WTC11 (cell line): Measurements from ENCODE around the gene BRICD5. TPM values are rescaled to one million over a fixed set of nuclear protein-coding genes. Genes with fewer than 3 reads are reported as not detected.

Experiments used
- ATAC-seq: fragments of 200-7000 bp; cut with Tn5 transposase; 2 replicates; pipeline ENCODE4 v1.10.0; 2021; ENCODE audit warnings: mild to moderate bottlenecking, moderate library complexity
- Bru-seq: library from RNA; stranded (reverse); fragments of 400-500 nt; gene quantifications from one replicate; lab custom pipeline; 2021; lab: Mats Ljungman, UMichigan
- CTCF ChIA-PET: fragments of 300-600 bp; sonication (Branson Sonifier 250); formaldehyde crosslinking; loops from one replicate; lab custom pipeline; 2021; ENCODE audit warnings: antibody characterized with exemption; lab: Charles Lee
- POLR2A ChIA-PET: fragments of 350-600 bp; sonication (Branson Sonifier 250); formaldehyde crosslinking; loops from one replicate; lab custom pipeline; 2021; ENCODE audit warnings: antibody characterized with exemption; lab: Charles Lee
- DNase-seq: peaks from one replicate; pipeline ENCODE4 v3.0.0; 2021; ENCODE audit warnings: low spot score
- H3K27ac Mint-ChIP-seq: 2 replicates; pipeline ENCODE4 v1.8.0; 2021; ENCODE audit warnings: mixed read lengths
- H3K27me3 Mint-ChIP-seq: 2 replicates; pipeline ENCODE4 v1.8.0; 2021; ENCODE audit warnings: low read depth, mild to moderate bottlenecking, moderate library complexity, mixed read lengths
- H3K36me3 Mint-ChIP-seq: 2 replicates; pipeline ENCODE4 v1.8.0; 2021; ENCODE audit warnings: mixed read lengths
- H3K4me1 Mint-ChIP-seq: 2 replicates; pipeline ENCODE4 v1.8.0; 2022; ENCODE audit warnings: mixed read lengths
- H3K4me3 Mint-ChIP-seq: 2 replicates; pipeline ENCODE4 v1.8.0; 2021; ENCODE audit warnings: mild to moderate bottlenecking, moderate library complexity, mixed read lengths
- H3K9me3 Mint-ChIP-seq: 2 replicates; pipeline ENCODE4 v1.8.0; 2021; ENCODE audit warnings: mixed read lengths
- CREB1 ChIP-seq: sonication (generic); formaldehyde crosslinking; IDR thresholded peaks from 2 replicates; pipeline ENCODE4 v1.8.0; 2023; ENCODE audit warnings: mild to moderate bottlenecking, missing genetic modification reagents
- CREM ChIP-seq: sonication (generic); formaldehyde crosslinking; IDR thresholded peaks from 2 replicates; pipeline ENCODE4 v1.8.1; 2022; ENCODE audit warnings: mild to moderate bottlenecking, missing genetic modification reagents, moderate library complexity
- HMGXB4 ChIP-seq: sonication (generic); formaldehyde crosslinking; IDR thresholded peaks from 2 replicates; pipeline ENCODE4 v1.8.1; 2023; ENCODE audit warnings: mild to moderate bottlenecking, moderate library complexity, missing genetic modification reagents
- JUN ChIP-seq: sonication (generic); formaldehyde crosslinking; IDR thresholded peaks from 2 replicates; pipeline ENCODE4 v1.8.0; 2023; ENCODE audit warnings: mild to moderate bottlenecking, missing genetic modification reagents
- KAT7 ChIP-seq: sonication (generic); formaldehyde crosslinking; IDR thresholded peaks from 2 replicates; pipeline ENCODE4 v1.8.1; 2023; ENCODE audit warnings: missing genetic modification reagents, mild to moderate bottlenecking, borderline replicate concordance
- MAX ChIP-seq: sonication (generic); formaldehyde crosslinking; IDR thresholded peaks from 2 replicates; pipeline ENCODE4 v1.8.0; 2022; ENCODE audit warnings: mild to moderate bottlenecking, missing genetic modification reagents
- NFE2L1 ChIP-seq: sonication (generic); formaldehyde crosslinking; IDR thresholded peaks from 2 replicates; pipeline ENCODE4 v1.8.1; 2023; ENCODE audit warnings: missing genetic modification reagents
- NR1H2 ChIP-seq: sonication (generic); formaldehyde crosslinking; IDR thresholded peaks from 2 replicates; pipeline ENCODE4 v1.9.0; 2021; ENCODE audit warnings: mild to moderate bottlenecking, moderate library complexity, missing genetic modification reagents
- NR3C1 ChIP-seq: sonication (generic); formaldehyde crosslinking; conservative IDR thresholded peaks from 2 replicates; pipeline ENCODE4 v1.8.1; 2023; ENCODE audit warnings: low read depth, mild to moderate bottlenecking, missing genetic modification reagents
- PRDM15 ChIP-seq: sonication (generic); formaldehyde crosslinking; IDR thresholded peaks from 2 replicates; pipeline ENCODE4 v1.8.0; 2022; ENCODE audit warnings: missing genetic modification reagents
- TP53 ChIP-seq: sonication (generic); formaldehyde crosslinking; IDR thresholded peaks from 2 replicates; pipeline ENCODE4 v1.8.1; 2023; ENCODE audit warnings: mild to moderate bottlenecking, missing genetic modification reagents
- ZNF121 ChIP-seq: sonication (generic); formaldehyde crosslinking; IDR thresholded peaks from 2 replicates; pipeline ENCODE4 v1.8.0; 2023; ENCODE audit warnings: missing genetic modification reagents
- ZNF219 ChIP-seq: sonication (generic); formaldehyde crosslinking; IDR thresholded peaks from 2 replicates; pipeline ENCODE4 v1.8.0; 2023; ENCODE audit warnings: missing genetic modification reagents, mild to moderate bottlenecking, borderline replicate concordance
- ZNF263 ChIP-seq: sonication (generic); formaldehyde crosslinking; IDR thresholded peaks from 2 replicates; pipeline ENCODE4 v1.8.1; 2022; ENCODE audit warnings: low read depth, mild to moderate bottlenecking, moderate library complexity, missing genetic modification reagents
- ZNF416 ChIP-seq: fragments of 250-450 bp; sonication (Bioruptor Pico); IDR thresholded peaks from 2 replicates; pipeline ENCODE4 v1.9.0; 2021; ENCODE audit warnings: mild to moderate bottlenecking, inconsistent platforms
- long read RNA-seq, 3 experiments: library from RNA in 1 of 3; library from capped mRNA in 1 of 3; library from polyadenylated mRNA in 1 of 3; unstranded in 2 of 3; stranded (forward) in 1 of 3; transcript quantifications; one replicate each; pipeline ENCODE4 v2.0.0, GENCODE V29; 2021
- total RNA-seq: library from RNA; stranded (reverse); gene quantifications from 3 replicates; pipeline ENCODE4 v1.2.3, GENCODE V29; 2021
- TF ChIP-seq, protein P1 (sequence below): fragments of 250-450 bp; sonication (Bioruptor Pico); IDR thresholded peaks from 2 replicates; pipeline ENCODE4 v1.9.0; 2021; ENCODE audit warnings: moderate library complexity, mild to moderate bottlenecking, inconsistent platforms, borderline replicate concordance
- TF ChIP-seq, protein P2 (sequence below): fragments of 250-450 bp; sonication (Bioruptor Pico); conservative IDR thresholded peaks from 2 replicates; pipeline ENCODE4 v1.9.0; 2021; ENCODE audit warnings: mild to moderate bottlenecking
- TF ChIP-seq, protein P3 (sequence below): fragments of 250-450 bp; sonication (Bioruptor Pico); IDR thresholded peaks from 2 replicates; pipeline ENCODE4 v1.9.0; 2021; ENCODE audit warnings: mild to moderate bottlenecking
- TF ChIP-seq, protein P4 (sequence below): sonication (generic); formaldehyde crosslinking; IDR thresholded peaks from 2 replicates; pipeline ENCODE4 v1.8.1; 2022; ENCODE audit warnings: missing genetic modification reagents, borderline replicate concordance
- TF ChIP-seq, protein P5 (sequence below): sonication (generic); formaldehyde crosslinking; IDR thresholded peaks from 2 replicates; pipeline ENCODE4 v1.8.1; 2022; ENCODE audit warnings: low read depth, mild to moderate bottlenecking, moderate library complexity, missing genetic modification reagents, borderline replicate concordance

Gene BRICD5
- total RNA-seq (12.5 to 15.2 TPM (median 13.6 TPM) in 3 replicates), Bru-seq, nascent RNA (percentile 58 among the genes with signal in this experiment)
- long read RNA-seq, experiment 1, partial matches to known transcripts: 23 of 57 reads
- long read RNA-seq, experiment 1, other reads (novel, unspliced or antisense): 32 of 57 reads
- long read RNA-seq, experiment 2, partial matches to known transcripts: 19 of 22 reads
- long read RNA-seq, experiment 2, other reads (novel, unspliced or antisense): 1 of 22 reads
- long read RNA-seq, experiment 3, partial matches to known transcripts: 0 of 1 reads
- long read RNA-seq, experiment 3, other reads (novel, unspliced or antisense): 0 of 1 reads

GRCh38 chr16:2210386-2211365 lies at the start of gene BRICD5:
BRICD5 (minus strand) TSS chr16:2210863; CDS start chr16:2210833, 30 bp downstream.
- peak; percentile 14 for ATAC-seq
- ChIA-PET POLR2A (interaction anchor here (1.0 to 1.9 kb wide), 6 partner anchors 11 to 163 kb away, joined by 3 to 10 read pairs (median 4); partner anchors contain the start of genes ECI1, NTHL1, TRAF7 and TSC2), CTCF (interaction anchor here (3.4 kb wide), 1 partner anchor 16 kb away, joined by 28 read pairs; no protein-coding TSS in a partner anchor)
- Mint-ChIP-seq H3K4me1 (peaks cover 31% of the 10 kb centered on the region), H3K36me3 (peaks cover 25% of the 10 kb centered on the region), H3K9me3 (no peaks in the 10 kb centered on the region), H3K27ac (peak within 1 kb of the TSS; percentile 49; the same call in 1 of the 2 replicates), H3K4me3 (no peak within 1 kb of the TSS; the same call in 1 of the 2 replicates), H3K27me3 (no peaks in the 10 kb centered on the region)
- DNase-seq: peak; percentile 61
- TF ChIP-seq ZNF416 (CRISPR knock-in tag): no peak
- no peak for TF ChIP-seq NR3C1 (CRISPR knock-in tag)
- 0 out of 2 replicates have a peak, but pooled peaks have one; percentile 24 for TF ChIP-seq CREB1 (CRISPR knock-in tag)
- TF ChIP-seq HMGXB4 (CRISPR knock-in tag): 0 out of 2 replicates have a peak, but pooled peaks have one; percentile 40
- TF ChIP-seq NR1H2: no peak
- TF ChIP-seq JUN (CRISPR knock-in tag): no peak
- TF ChIP-seq PRDM15 (CRISPR knock-in tag): no peak
- TF ChIP-seq MAX: 0 out of 2 replicates have a peak, but pooled peaks have one; percentile 39
- TF ChIP-seq, protein P1, sequence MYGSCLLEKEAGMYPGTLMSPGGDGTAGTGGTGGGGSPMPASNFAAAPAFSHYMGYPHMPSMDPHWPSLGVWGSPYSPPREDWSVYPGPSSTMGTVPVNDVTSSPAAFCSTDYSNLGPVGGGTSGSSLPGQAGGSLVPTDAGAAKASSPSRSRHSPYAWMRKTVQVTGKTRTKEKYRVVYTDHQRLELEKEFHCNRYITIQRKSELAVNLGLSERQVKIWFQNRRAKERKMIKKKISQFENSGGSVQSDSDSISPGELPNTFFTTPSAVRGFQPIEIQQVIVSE (CRISPR knock-in tag): no peak
- no peak for TF ChIP-seq NFE2L1 (CRISPR knock-in tag)
- no peak for TF ChIP-seq KAT7 (CRISPR knock-in tag)
- TF ChIP-seq, protein P2, sequence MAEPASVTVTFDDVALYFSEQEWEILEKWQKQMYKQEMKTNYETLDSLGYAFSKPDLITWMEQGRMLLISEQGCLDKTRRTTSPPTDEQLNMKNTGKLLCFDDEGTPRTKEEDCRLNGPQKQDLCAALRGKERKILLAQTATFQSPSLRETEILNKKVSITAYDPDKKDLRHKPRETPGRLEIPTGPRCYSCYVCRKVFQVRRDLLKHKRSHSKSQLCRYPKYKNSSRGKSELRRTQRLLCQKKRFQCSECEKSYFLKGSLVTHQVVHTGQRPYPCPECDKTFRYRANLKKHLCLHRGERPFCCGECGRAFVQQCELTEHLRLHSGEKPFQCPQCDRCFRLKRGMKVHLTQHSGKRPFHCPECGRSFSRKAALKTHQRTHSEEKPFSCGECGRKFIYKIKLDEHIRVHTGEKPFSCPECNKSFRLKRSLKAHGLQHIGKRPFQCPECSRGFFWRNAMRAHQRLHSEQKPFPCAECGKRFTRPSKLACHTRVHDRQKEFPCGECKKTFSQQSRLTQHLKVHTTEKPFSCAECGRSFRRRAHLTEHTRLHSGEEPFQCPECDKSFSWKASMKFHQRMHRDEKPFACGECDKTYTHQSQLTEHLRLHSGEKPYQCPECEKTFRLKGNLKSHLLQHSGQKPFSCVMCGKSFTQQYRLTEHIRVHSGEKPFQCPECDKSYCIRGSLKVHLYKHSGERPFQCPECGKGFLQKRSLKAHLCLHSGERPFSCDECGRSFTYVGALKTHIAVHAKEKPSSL (CRISPR knock-in tag): 0 out of 2 replicates have a peak, but pooled peaks have one; percentile 8
- TF ChIP-seq, protein P3, sequence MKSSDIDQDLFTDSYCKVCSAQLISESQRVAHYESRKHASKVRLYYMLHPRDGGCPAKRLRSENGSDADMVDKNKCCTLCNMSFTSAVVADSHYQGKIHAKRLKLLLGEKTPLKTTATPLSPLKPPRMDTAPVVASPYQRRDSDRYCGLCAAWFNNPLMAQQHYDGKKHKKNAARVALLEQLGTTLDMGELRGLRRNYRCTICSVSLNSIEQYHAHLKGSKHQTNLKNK (CRISPR knock-in tag): no peak
- no peak for TF ChIP-seq CREM
- TF ChIP-seq, protein P4, sequence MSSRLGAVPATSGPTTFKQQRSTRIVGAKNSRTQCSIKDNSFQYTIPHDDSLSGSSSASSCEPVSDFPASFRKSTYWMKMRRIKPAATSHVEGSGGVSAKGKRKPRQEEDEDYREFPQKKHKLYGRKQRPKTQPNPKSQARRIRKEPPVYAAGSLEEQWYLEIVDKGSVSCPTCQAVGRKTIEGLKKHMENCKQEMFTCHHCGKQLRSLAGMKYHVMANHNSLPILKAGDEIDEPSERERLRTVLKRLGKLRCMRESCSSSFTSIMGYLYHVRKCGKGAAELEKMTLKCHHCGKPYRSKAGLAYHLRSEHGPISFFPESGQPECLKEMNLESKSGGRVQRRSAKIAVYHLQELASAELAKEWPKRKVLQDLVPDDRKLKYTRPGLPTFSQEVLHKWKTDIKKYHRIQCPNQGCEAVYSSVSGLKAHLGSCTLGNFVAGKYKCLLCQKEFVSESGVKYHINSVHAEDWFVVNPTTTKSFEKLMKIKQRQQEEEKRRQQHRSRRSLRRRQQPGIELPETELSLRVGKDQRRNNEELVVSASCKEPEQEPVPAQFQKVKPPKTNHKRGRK: no peak
- TF ChIP-seq, protein P5, sequence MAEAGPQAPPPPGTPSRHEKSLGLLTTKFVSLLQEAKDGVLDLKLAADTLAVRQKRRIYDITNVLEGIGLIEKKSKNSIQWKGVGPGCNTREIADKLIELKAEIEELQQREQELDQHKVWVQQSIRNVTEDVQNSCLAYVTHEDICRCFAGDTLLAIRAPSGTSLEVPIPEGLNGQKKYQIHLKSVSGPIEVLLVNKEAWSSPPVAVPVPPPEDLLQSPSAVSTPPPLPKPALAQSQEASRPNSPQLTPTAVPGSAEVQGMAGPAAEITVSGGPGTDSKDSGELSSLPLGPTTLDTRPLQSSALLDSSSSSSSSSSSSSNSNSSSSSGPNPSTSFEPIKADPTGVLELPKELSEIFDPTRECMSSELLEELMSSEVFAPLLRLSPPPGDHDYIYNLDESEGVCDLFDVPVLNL (CRISPR knock-in tag): no peak; the same call in 1 of the 2 replicates
- TF ChIP-seq ZNF121 (CRISPR knock-in tag): no peak
- no peak for TF ChIP-seq ZNF263 (CRISPR knock-in tag)
- TF ChIP-seq TP53 (CRISPR knock-in tag): no peak
- no peak; the same call in 1 of the 2 replicates for TF ChIP-seq ZNF219
